Heart left ventricle (tissue), 13 donors: ENCODE data around the gene TBX2.

Experiments
- CTCF ChIP-seq, 12 donors: fragments of 200-600 bp; sonication (generic) in 4 of 12; IDR thresholded peaks; one replicate each; pipeline versions ENCODE4 v1.5.0 to v1.8.0; 2018 to 2022; ENCODE audit warnings: antibody characterized with exemption in 12 of 12, mild to moderate bottlenecking in 5 of 12
- POLR2A ChIP-seq, 2 donors: fragments of 450-650 bp; IDR thresholded peaks; one replicate each; pipeline ENCODE4 v1.6.1; 2017; ENCODE audit warnings: antibody characterized with exemption in 2 of 2, mild to moderate bottlenecking in 2 of 2, moderate library complexity in 2 of 2
- donor health status: ischemic (EF 13 %, LVEDD 7.1; RV severe dilation, severe dysfunction).
- donor health status: DM: no; HTN: yes; CAD: no.
- donor health status: DM: no; HTN: no; CAD: no.
- donor health status: ischemic (EF 25% LVEDD 6.9; RV normal size, moderate dysfunction).
- donor health status: ischemic (EF 25% LVEDD 5.7; RV mildly dilated, moderate dysfunction).
- donor health status: ischemic (EF 35%, LVEDD 5.7; RV mildly dilated, moderate dysfunction).
- donor health status: nonischemic (EF 11% LVEDD 7.7; RV severe dilation, severe dysfunction).
- donor health status: DM: yes; HTN: yes; CAD: no.
- donor health status: PGD.
- donor health status: ischemic (EF 29% LVEDD 5.4; RV normal size, mild dysfunction).
- donor health status: nonischemic (EF 23%, LVEDD 6.1; RV moderate dilation, normal function).

- TF ChIP-seq CTCF (IDR thresholded peaks at IDR 0.05): peak; percentile 73 to 95 (median 86)
- no peak for TF ChIP-seq POLR2A (IDR thresholded peaks at IDR 0.05)
These were observed 9.8 kb upstream of the TBX2 start for GRCh38 chr17:61389670-61390478.
